Mesendoderm (in vitro differentiated cells): ENCODE measurements around the gene ARHGAP15. TPM values are rescaled to one million over a fixed set of nuclear protein-coding genes. Genes with fewer than 3 reads are reported as not detected.

ENCODE experiments used
- small RNA-seq: library from polyadenylated mRNA; stranded (forward); fragments of <200 nt; extraction: miRNeasy Mini kit (QIAGEN cat#:217004); gene quantifications from one replicate; pipeline ENCODE3, GENCODE V24; 2013; ENCODE audit not compliant: insufficient read depth

ARHGAP15 gene

Small RNA genes lying within 50 kb of the gene (small RNA-seq; reads per million reads assigned to genes)
- gene MTND4LP12, result not detected
